Measurements from ENCODE around the gene SMARCAD1. TPM values are rescaled to one million over a fixed set of nuclear protein-coding genes. Genes with fewer than 3 reads are reported as not detected.

Gene SMARCAD1
- total RNA-seq, 1 donor from 2014 or later, result 43.0 TPM

DNA sequence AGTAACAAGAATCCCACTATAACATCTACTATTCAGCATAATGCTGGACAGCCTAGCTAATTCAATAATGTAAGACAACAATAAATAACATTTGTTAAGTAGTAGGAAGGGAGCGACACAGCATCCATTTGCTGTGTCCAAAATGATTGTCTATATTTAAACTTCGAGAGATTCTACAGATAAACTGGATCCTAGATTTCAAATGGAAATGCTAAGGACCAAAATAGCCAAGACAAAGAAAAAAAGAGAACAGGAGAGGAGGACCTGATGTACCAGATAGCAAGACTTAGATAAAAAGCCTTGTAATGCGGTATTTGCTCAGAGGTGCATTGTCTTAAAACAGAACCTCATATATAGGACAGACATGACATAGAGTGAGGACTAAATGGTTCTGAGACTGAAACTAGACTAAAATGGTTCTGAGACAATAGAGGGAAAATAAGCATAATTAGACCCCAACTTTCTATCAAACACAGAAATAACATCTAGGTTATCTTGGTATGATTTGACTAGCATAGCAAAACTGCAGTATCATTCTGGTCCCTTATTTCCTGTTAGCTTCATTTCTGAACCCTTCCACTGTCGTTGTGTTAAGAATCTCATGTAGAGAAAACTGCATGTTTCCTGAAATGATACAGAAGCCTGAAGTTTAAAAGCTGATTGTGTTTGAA lies 131.2 kb downstream of the SMARCAD1 start:
- Mint-ChIP-seq H3K4me3 (ENCODE audit: unreplicated experiment) (no peak overlapping the region), H3K36me3 (ENCODE audit: low read depth, unreplicated experiment) (no peaks in the 10 kb centered on the region), H3K27ac (ENCODE audit: unreplicated experiment) (no peak overlapping the region), H3K27me3 (ENCODE audit: unreplicated experiment) (no peaks in the 10 kb centered on the region), H3K9me3 (ENCODE audit: unreplicated experiment) (no peaks in the 10 kb centered on the region), H3K4me1 (ENCODE audit: unreplicated experiment) (peaks cover 9% of the 10 kb centered on the region)
- TF ChIP-seq, protein P1, sequence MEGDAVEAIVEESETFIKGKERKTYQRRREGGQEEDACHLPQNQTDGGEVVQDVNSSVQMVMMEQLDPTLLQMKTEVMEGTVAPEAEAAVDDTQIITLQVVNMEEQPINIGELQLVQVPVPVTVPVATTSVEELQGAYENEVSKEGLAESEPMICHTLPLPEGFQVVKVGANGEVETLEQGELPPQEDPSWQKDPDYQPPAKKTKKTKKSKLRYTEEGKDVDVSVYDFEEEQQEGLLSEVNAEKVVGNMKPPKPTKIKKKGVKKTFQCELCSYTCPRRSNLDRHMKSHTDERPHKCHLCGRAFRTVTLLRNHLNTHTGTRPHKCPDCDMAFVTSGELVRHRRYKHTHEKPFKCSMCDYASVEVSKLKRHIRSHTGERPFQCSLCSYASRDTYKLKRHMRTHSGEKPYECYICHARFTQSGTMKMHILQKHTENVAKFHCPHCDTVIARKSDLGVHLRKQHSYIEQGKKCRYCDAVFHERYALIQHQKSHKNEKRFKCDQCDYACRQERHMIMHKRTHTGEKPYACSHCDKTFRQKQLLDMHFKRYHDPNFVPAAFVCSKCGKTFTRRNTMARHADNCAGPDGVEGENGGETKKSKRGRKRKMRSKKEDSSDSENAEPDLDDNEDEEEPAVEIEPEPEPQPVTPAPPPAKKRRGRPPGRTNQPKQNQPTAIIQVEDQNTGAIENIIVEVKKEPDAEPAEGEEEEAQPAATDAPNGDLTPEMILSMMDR (IDR thresholded peaks at IDR 0.05; ENCODE audit: unreplicated experiment), result no peak
- no peak for DNase-seq (ENCODE audit: low spot score)

DNA sequence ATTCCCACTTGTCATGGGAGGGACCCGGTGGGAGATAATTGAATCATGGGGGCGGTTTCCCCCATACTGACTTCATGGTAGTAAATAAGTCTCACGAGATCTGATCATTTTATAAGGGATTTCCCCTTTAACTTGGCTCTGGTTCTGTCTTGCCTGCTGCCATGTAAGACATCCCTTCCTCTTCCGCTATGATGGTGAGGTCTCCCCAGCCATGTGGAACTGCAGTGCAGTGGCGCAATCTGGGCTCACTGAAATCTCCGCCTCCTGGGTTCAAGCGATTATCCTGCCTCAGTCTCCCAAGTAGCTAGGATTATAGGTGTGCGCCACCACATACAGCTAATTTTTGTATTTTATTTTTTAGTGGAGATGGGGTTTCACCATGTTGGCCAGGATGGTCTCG lies 132.1 kb downstream of the SMARCAD1 start:
- peaks cover 9% of the 10 kb centered on the region for H3K4me1 Mint-ChIP-seq (ENCODE audit: unreplicated experiment)

More for the DNA sequence above, 132.1 kb downstream of the SMARCAD1 start:
- H3K27ac Mint-ChIP-seq (ENCODE audit: unreplicated experiment), result no peak overlapping the region
- H3K36me3 Mint-ChIP-seq (ENCODE audit: low read depth, unreplicated experiment), result no peaks in the 10 kb centered on the region
- no peaks in the 10 kb centered on the region for H3K9me3 Mint-ChIP-seq (ENCODE audit: unreplicated experiment)
- H3K4me3 Mint-ChIP-seq (ENCODE audit: unreplicated experiment), result no peak overlapping the region
- no peak for DNase-seq (ENCODE audit: low spot score)
- H3K27me3 Mint-ChIP-seq (ENCODE audit: unreplicated experiment), result no peaks in the 10 kb centered on the region
- TF ChIP-seq, protein P1 (IDR thresholded peaks at IDR 0.05; ENCODE audit: unreplicated experiment), result no peak

Other genes with a start within 250 kb of the SMARCAD1 start
- 0.33 TPM for gene HPGDS, start 135.0 kb downstream of the SMARCAD1 start, total RNA-seq (ENCODE audit: unreplicated experiment)
- 83.5 TPM for gene PDLIM5, start 244.1 kb downstream of the SMARCAD1 start, total RNA-seq (ENCODE audit: unreplicated experiment)

All from endothelial cell (in vitro differentiated cells).